Middle frontal gyrus (tissue), 1 donor: ENCODE data around the gene MEGF11.

Experiments used
- DNase-seq: peaks from one replicate; pipeline ENCODE4 v3.0.0-alpha.2; 2015; ENCODE audit warnings: low spot score; ENCODE audit errors: extremely low spot score

MEGF11 gene

GRCh38 chr15:66095871-66096687 lies 157.5 kb downstream of the MEGF11 start:
- DNase-seq, result no peak

DNA sequence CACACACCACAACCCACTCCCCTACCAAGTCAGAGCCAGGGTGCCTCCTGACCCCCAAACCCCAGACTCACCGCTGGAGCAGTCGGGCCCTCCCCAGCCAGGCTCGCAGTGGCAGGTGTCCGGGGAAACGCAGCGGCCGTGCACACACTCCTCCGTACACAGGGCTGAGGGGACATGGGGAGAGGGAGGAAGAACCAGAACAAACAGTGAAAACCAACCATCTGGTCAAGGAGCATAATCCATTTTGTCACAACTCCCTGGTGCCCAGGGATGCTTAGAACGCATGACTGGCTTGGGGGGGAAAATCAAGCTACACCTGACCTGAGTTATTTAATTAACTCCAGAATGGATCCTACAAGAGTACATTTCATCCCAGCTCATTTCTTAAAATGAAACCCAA lies 159.2 kb downstream of the MEGF11 start:
- no peak for DNase-seq

GRCh38 chr15:66092053-66093016 lies 161.2 kb downstream of the MEGF11 start:
- DNase-seq, result no peak

GRCh38 chr15:66089509-66089908 lies 164.0 kb downstream of the MEGF11 start:
- DNase-seq, result no peak

GRCh38 chr15:66089049-66089448 lies 164.5 kb downstream of the MEGF11 start:
- DNase-seq, result no peak

DNA sequence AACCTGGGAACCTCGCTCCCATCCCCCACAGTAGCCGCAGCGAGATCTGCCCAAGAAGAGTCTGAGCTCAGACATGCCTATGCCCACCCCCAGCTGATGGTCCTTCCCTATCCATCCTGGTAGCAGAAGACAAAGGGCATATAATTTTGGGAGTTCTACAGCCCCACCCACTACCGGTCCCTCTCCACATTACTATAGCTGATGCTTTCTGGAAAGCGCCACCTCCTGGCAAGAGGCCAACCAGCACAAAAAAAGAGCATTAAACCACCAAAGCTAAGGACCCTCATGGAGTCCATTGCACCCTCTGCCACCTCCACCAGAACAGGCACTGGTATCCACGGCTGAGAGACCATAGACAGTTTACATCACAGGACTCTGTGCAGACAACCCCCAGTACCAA lies 168.4 kb downstream of the MEGF11 start:
- DNase-seq, result no peak

- no peak for DNase-seq
These were observed 168.8 kb downstream of the MEGF11 start for GRCh38 chr15:66084704-66085103.

DNA sequence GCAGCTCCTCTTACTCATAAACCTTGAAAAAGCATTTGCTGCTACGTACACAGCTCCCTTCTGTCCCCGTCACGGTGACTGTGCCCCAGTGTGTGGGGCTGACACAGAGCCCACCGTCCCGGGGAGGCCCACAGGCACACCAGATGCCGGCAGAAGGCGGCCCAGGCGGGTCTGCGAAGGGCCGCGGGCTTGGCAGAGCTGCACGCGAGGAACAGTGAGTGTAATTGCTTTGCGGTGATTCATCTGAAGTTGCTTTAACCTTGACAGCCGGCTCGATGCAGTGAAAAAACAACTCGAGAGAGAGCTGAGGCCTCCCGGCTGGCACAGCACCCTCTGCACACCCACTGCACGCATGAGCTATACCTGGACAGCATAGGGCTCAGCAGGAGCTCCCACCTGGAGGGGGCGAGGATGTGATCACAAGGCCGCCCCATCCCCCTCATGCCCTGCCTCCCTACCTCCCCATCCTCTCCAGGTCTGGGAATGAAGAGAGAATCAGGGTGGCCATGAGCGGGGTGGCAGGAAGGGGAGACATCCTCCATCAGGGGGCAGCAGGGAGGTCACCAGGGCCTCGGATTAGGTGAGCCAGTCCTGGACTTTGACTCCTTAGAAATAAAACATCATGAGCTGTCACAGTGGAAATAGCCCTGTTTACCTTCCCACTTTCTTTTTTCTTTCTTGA lies 172.7 kb downstream of the MEGF11 start:
- DNase-seq, result no peak

DNA sequence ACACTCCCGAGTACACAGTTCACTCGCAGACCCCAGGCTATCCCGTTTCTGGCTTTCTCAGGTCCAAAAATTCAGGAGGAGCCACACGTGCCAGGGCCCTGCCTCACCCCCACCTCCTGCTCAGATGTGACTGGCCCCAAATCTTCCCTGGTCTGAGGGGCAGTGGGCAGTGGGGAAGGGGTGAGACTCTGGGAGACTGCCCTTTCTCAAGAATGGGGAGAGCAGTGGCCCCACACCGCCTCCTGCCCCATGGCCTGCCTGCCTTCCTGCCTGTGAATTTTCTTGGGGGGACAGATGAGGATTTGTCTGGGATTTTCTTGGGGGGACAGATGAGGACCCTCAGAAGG lies 174.6 kb downstream of the MEGF11 start:
- no peak for DNase-seq

DNA sequence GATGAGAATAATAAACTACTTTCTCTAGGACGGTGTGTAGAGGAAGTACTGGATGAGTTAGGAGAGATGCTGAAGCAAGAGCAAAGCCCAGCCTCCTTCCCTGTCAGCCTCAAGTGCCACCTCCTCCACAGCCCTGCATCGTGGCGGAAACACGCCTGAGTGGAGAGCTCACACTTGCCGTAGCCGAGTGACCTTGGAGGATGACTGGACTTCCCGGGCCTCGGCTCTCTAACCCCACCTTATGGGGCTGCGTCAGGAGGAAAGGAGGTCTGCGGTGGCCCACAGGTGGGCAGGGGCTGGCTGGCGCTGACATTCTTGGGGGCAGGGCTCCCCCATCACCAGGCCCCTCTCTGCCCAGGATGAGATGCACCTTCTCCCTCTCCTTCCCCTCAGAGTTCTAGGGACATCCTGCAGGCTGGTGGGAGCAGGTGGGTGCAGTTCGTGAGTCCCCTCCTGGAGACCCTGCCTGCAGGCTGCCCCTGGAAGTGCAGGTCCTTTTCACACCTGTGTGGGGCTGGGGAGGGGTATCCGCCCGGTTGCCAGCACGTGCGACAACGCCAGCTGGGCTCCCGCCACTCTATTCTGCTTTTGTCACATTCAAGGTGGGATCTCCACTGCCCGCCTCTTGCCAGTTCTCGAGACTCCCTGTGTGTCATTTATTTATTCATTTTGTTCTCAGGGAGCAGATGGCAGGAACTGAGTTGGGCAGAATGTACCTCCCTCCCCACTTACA lies 175.2 kb downstream of the MEGF11 start:
- no peak for DNase-seq

GRCh38 chr15:66077320-66077663 lies 176.3 kb downstream of the MEGF11 start:
- DNase-seq, result no peak

DNA sequence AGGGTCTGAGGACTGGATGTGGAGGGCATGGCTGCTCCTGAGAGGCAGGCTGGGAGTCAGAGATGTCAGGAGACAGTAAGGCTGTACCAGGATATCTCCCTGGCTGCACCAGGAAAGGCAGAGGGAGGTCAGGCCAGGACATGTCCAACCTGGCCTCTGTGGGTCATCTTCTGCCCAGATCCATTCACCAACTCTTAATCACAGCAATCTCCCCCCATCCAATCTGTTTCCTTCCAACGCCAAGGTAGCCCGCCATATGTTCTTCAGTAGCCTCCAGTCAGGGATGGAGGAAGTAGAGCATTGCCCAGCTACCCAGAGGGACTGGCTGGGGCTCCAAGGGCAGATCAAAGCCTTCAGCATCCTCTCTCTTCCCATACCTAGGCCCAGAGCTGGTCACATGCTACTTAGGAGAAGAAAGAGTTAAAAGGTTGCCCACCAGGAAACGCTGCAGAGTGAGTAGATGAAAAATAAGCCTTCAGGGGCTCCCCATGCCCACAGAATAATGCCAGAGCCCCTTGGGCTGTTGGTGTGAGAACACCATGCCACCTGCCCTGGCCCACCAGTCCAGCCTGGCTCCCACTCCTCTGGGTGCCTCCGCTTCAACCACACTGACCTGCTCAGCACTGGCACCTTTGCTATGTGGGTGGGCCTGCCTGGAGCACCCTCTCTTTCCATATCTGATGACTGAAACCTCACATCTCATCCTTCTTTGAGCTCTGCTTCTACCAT lies 176.8 kb downstream of the MEGF11 start:
- no peak for DNase-seq

GRCh38 chr15:66075947-66076346 lies 177.6 kb downstream of the MEGF11 start:
- no peak for DNase-seq

- no peak for DNase-seq
These were observed 180.8 kb downstream of the MEGF11 start for GRCh38 chr15:66072616-66073361.

- no peak for DNase-seq
These were observed 181.6 kb downstream of the MEGF11 start for GRCh38 chr15:66071921-66072295.

- DNase-seq, result no peak
These were observed 182.2 kb downstream of the MEGF11 start for GRCh38 chr15:66071160-66071920.

DNA sequence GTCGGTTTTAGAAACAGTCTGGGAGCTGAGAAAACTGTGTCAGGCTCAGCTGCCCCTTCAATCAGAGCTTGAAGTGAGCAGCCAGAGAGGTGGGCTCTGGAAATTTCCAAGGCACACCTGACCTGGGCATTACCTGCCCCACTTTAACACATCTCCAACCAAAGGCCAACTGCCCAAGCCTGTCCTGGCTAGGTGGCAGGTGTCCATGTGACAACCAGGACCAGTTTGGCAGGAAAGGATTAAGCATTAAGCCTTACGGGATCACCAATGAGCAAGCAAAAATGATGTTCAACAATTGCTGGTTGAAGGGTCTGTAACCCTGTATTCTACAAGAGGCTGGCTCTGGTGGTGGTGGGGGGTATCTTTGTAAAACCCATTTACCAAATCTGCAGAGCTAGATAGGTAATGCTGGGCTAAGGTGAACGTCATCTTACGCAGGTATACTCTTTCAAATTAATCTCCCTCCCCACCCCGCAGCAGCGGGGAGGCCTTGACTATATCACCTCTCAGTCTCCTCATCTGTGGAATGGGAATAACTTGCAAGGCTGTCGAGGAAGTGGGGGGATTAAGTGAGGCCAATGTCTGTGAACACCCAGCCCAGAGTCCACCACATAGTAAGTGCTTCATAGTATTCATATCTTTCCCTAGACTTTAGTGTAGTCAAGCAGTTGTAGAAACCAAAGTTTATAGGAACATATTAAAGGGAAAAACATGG lies 183.2 kb downstream of the MEGF11 start:
- DNase-seq, result no peak

- DNase-seq, result no peak
These were observed 183.8 kb downstream of the MEGF11 start for GRCh38 chr15:66069751-66070150.

DNA sequence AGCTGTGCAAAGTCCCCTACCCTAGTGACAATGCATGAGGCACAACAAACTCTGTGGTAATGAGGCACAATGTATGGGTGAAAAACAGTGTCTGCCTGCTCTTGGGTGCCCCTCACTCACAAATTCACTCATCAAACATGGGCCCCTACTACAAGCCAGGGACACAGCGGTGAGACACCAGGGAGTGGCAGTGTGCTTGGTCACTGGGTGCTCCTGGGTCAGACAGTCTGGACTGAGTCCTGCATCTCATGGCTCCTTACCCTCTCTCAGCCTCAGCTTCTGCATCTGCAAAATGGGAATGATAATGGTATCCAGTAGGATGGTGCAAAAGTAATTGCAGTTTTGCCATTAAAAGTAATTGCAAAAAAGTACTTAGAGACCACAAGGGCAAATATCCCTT lies 184.7 kb downstream of the MEGF11 start:
- DNase-seq, result no peak
